Left lung (tissue), 10 donors: ENCODE measurements around the gene PTRHD1. TPM values are rescaled to one million over a fixed set of nuclear protein-coding genes. Genes with fewer than 3 reads are reported as not detected.

ENCODE experiments used
- ATAC-seq: fragments of 200-7000 bp; cut with Tn5 transposase; one replicate; pipeline ENCODE4 v1.9.1; 2020; ENCODE audit warnings: moderate library complexity
- DNase-seq, 4 donors: peaks; one replicate each; pipeline ENCODE4 v3.0.0-alpha.2; 2013 to 2020
- H3K27ac ChIP-seq, 2 donors: fragments of 200-600 bp; sonication (generic) in 1 of 2; one replicate each; pipeline versions ENCODE4 v1.5.0 to v1.8.0; 2020 to 2021
- H3K27me3 ChIP-seq, 2 donors: fragments of 200-600 bp; sonication (generic) in 1 of 2; one replicate each; pipeline versions ENCODE4 v1.5.0 to v1.8.0; 2020 to 2021
- H3K36me3 ChIP-seq, 2 donors: fragments of 200-600 bp; sonication (generic) in 1 of 2; one replicate each; pipeline versions ENCODE4 v1.5.0 to v1.8.0; 2020 to 2021
- H3K4me1 ChIP-seq, 2 donors: fragments of 200-600 bp; one replicate each; pipeline ENCODE4 v1.8.0; 2021
- H3K4me3 ChIP-seq, 2 donors: fragments of 200-600 bp; sonication (generic) in 1 of 2; one replicate each; pipeline versions ENCODE4 v1.5.0 to v1.8.0; 2020 to 2021; ENCODE audit warnings: mild to moderate bottlenecking in 1 of 2
- H3K9me3 ChIP-seq, 2 donors: fragments of 200-600 bp; sonication (generic) in 1 of 2; one replicate each; pipeline versions ENCODE4 v1.5.0 to v1.8.0; 2020 to 2021
- intact Hi-C, 2 donors: fragments of 100-400 bp; cut with DNase I; formaldehyde crosslinking; loops; one replicate each; pipeline versions ENCODE4 v1.11.2 to v1.14.2; 2022
- polyA plus RNA-seq, 6 donors: library from polyadenylated mRNA; unstranded; fragments of 120-200 nt; gene quantifications; one replicate each; pipeline ENCODE4 v1.2.1, GENCODE V29; 2013; ENCODE audit not compliant: insufficient read length in 6 of 6
- total RNA-seq, 2 donors: library from RNA; stranded (reverse); fragmentation: NEBNext Ultra II Directional; extraction: Animal tissue kit (Norgen Biotek cat#: 25700); gene quantifications; one replicate each; pipeline ENCODE4 v1.2.1, GENCODE V29; 2021
- TF ChIP-seq, protein P1 (sequence below), 2 donors: fragments of 200-600 bp; sonication (generic) in 1 of 2; IDR thresholded peaks; one replicate each; pipeline versions ENCODE4 v1.5.0 to v1.8.0; 2021; ENCODE audit warnings: antibody characterized with exemption in 2 of 2
- donor health status: DM: no; HTN: yes; CAD: no.
- donor health status: DM: no; HTN: no; CAD: no.

Gene PTRHD1
- total and polyA plus RNA-seq, 8 donors = 31.3 to 62.6 (median 49.8) TPM

DNA sequence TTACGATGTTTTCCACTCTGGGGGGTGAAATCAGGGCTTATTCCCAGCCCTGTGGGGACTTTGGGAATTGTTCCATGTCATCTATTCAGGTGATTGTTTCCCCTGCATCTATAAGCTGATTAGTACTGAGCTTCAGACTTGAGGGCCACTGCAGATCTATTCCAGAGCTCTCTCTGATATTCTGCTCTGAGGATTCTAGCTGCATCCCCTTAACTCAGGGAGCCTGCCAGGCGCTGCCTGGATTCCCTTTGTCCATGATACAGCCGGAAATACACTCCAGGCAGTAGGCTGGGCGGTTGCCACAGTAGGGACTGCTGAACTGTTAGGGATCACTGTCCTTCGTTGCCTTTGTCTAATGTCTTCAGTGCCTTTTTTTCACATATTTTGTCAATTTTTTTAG, 31.3 kb downstream of the PTRHD1 start:
- intact Hi-C loops = no loop called here
- Histone ChIP-seq H3K4me1 (no peaks in the 10 kb centered on the region), H3K4me3 (no peak overlapping the region), H3K27me3 (no peaks in the 10 kb centered on the region), H3K27ac (no peak overlapping the region), H3K36me3 (peaks cover 0 to 78% of the 10 kb centered on the region in 2 donors), H3K9me3 (no peaks in the 10 kb centered on the region)
- DNase-seq (no peak), ATAC-seq (no peak)
- TF ChIP-seq, protein P1, sequence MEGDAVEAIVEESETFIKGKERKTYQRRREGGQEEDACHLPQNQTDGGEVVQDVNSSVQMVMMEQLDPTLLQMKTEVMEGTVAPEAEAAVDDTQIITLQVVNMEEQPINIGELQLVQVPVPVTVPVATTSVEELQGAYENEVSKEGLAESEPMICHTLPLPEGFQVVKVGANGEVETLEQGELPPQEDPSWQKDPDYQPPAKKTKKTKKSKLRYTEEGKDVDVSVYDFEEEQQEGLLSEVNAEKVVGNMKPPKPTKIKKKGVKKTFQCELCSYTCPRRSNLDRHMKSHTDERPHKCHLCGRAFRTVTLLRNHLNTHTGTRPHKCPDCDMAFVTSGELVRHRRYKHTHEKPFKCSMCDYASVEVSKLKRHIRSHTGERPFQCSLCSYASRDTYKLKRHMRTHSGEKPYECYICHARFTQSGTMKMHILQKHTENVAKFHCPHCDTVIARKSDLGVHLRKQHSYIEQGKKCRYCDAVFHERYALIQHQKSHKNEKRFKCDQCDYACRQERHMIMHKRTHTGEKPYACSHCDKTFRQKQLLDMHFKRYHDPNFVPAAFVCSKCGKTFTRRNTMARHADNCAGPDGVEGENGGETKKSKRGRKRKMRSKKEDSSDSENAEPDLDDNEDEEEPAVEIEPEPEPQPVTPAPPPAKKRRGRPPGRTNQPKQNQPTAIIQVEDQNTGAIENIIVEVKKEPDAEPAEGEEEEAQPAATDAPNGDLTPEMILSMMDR (IDR thresholded peaks at IDR 0.05) = no peak

DNA sequence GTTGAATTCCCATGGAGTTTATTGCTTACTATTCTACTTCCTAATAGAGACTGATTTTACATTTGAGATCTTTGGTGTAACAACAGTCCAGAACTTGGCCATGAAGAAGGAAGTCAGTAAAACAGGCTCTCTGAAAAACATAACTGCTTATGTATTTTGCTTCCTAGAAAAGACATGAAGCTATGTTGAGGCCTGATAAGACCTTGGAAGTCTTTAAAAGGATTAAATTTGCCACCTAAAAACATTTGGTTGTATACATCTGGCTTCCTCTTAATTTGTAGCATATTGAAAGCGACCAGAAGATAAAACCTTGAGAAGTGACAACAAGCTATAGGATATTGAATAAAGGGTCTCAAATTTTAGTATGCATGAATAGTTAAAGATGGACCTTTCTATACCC, 36.4 kb downstream of the PTRHD1 start:
- TF ChIP-seq, protein P1 (IDR thresholded peaks at IDR 0.05) = no peak
- no peak overlapping the region for H3K27ac ChIP-seq
- peaks cover 0 to 75% of the 10 kb centered on the region in 2 donors for H3K36me3 ChIP-seq
- intact Hi-C loops = no loop called here
- H3K4me3 ChIP-seq = no peak overlapping the region
- H3K9me3 ChIP-seq = no peaks in the 10 kb centered on the region
- H3K27me3 ChIP-seq = no peaks in the 10 kb centered on the region
- no peaks in the 10 kb centered on the region for H3K4me1 ChIP-seq
- DNase-seq (no peak), ATAC-seq (no peak)

DNA sequence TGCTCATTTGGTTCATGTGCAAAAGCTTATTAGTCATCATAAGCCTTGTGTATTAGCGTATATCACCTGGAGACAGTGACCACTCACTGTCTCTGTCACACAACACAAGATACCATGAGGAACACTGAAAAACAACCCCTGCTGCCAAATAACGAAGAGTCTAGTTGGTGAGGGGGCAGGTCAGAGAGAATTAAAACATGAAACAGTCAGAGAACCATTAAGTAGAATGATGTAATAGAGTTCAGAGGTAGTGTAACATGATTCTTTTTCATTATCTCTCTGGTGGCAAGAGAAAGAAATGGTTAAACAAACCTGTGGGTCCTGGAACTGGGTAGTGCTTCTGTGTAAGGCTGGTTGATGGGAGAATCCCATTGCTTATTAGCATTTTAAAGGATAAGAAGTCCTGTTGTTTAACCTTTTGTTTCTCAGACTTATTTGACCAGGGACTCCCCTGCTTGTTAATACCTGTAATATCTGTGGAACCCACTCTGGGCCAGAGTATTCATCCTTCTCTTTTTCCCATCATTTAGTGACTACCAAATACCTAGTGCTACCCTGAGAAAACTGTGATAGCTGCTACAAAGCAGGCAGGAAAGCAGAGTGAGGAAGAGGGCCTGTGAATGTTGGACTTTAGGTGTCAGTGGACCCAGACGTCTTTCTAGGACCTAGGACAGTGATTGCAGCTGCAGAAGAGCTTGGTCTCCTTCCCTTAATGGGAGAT, 38.0 kb downstream of the PTRHD1 start:
- TF ChIP-seq, protein P1 (IDR thresholded peaks at IDR 0.05) = no peak
- peaks cover 0 to 74% of the 10 kb centered on the region in 2 donors for H3K36me3 ChIP-seq
- H3K9me3 ChIP-seq = no peaks in the 10 kb centered on the region
- intact Hi-C loops = no loop called here
- no peaks in the 10 kb centered on the region for H3K27me3 ChIP-seq
- H3K4me3 ChIP-seq = no peak overlapping the region
- no peak overlapping the region for H3K27ac ChIP-seq
- no peaks in the 10 kb centered on the region for H3K4me1 ChIP-seq
- ATAC-seq (no peak), DNase-seq (no peak)

DNA sequence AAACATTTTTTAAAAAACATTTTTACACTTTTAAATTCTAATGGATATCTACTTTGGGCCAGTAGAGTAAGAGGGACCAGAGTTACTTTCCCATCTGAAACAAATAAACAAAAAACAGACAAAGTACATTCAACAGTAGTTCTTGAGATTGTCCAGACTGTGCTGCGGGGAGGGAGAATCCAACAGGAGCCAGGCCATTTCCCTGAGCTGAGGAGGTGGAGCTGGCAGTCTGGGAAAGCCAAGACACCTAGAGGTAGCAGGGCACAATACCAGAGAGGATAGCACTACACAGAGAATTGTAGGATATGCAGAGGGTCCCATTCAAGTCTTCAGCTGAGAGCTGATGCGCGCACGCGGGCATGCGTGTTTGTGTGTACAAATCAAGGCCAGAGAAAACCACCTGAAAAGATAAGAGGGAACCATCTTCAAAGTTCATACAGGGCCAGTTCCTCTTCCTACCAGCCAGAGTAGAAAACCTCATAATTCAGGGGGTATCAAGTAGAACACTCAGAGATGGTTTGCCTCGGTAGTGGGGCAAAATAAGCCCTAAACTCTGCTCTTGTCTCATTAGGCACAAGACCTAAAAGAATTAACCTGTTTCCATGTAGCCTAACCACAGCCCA, 44.0 kb downstream of the PTRHD1 start:
- no peak for ATAC-seq
- no peak overlapping the region for H3K27ac ChIP-seq
- H3K36me3 ChIP-seq = peaks cover 0 to 47% of the 10 kb centered on the region in 2 donors

DNA sequence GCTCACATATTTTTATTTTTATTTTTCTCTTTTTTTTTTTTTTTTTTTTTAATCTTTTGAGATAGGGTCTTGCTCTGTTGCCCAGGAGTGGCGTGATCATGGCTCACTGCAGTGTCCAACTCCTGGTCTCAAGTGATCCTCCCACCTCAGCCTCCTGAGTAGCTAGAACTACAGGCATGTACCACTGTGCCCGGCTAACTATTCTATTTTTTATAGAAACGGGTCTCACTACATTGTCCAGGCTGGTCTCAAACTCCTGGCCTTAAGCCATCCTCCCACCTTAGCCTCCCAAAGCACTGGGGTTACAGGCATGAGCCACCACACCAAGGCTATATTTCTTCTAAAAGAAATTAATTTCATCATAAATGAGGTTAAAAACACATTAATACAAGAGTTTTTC, 45.9 kb downstream of the PTRHD1 start:
- Histone ChIP-seq H3K27ac (no peak overlapping the region), H3K36me3 (peaks cover 0 to 37% of the 10 kb centered on the region in 2 donors), H3K4me3 (no peak overlapping the region), H3K27me3 (no peaks in the 10 kb centered on the region), H3K4me1 (no peaks in the 10 kb centered on the region), H3K9me3 (no peaks in the 10 kb centered on the region)
- DNase-seq = no peak
- intact Hi-C loops = no loop called here
- TF ChIP-seq, protein P1 (IDR thresholded peaks at IDR 0.05) = no peak
- ATAC-seq = no peak

More for the DNA sequence above, 44.0 kb downstream of the PTRHD1 start:
- Histone ChIP-seq H3K4me3 (no peak overlapping the region), H3K4me1 (no peaks in the 10 kb centered on the region), H3K9me3 (no peaks in the 10 kb centered on the region), H3K27me3 (no peaks in the 10 kb centered on the region)
- DNase-seq = no peak
- intact Hi-C loops = no loop called here
- TF ChIP-seq, protein P1 (IDR thresholded peaks at IDR 0.05) = no peak
